Activated CD4-positive, alpha-beta memory T cell treated with anti-CD3 and anti-CD28 coated beads for 36 hours (primary cell): Measurements from ENCODE around the gene CEP70. TPM values are rescaled to one million over a fixed set of nuclear protein-coding genes. Genes with fewer than 3 reads are reported as not detected.
"Not testable (repeated sequence)": the region's sequence is repeated elsewhere in the genome, so short reads cannot be mapped to it uniquely, and the experiment has no call there.

ENCODE experiments used
- CTCF ChIA-PET: fragments of 350-600 bp; sonication (Branson Sonifier 250); formaldehyde crosslinking; loops from one replicate; lab custom pipeline; 2021; ENCODE audit warnings: antibody characterized with exemption, inconsistent platforms; lab: Charles Lee
- POLR2A ChIA-PET: fragments of 350-600 bp; sonication (Branson Sonifier 250); formaldehyde crosslinking; loops from one replicate; lab custom pipeline; 2021; ENCODE audit warnings: antibody characterized with exemption; lab: Charles Lee
- DNase-seq: peaks from one replicate; pipeline ENCODE4 v3.0.0-alpha.2; 2020
- H3K27ac Mint-ChIP-seq: one replicate; pipeline ENCODE4 v1.8.0; 2021; ENCODE audit warnings: mixed read lengths
- H3K27me3 Mint-ChIP-seq: one replicate; pipeline ENCODE4 v1.8.0; 2021; ENCODE audit warnings: mixed read lengths
- H3K36me3 Mint-ChIP-seq: one replicate; pipeline ENCODE4 v1.8.0; 2021; ENCODE audit warnings: mixed read lengths
- H3K4me1 Mint-ChIP-seq: one replicate; pipeline ENCODE4 v1.8.0; 2021; ENCODE audit warnings: low read depth, mixed read lengths
- H3K4me3 Mint-ChIP-seq: one replicate; pipeline ENCODE4 v1.8.0; 2021; ENCODE audit warnings: mild to moderate bottlenecking, mixed read lengths
- H3K9me3 Mint-ChIP-seq: one replicate; pipeline ENCODE4 v1.8.0; 2021; ENCODE audit warnings: mixed read lengths
- intact Hi-C: fragments of 100-400 bp; cut with micrococcal nuclease; formaldehyde crosslinking; loops from one replicate; pipeline ENCODE4 v1.15.1; 2023
- total RNA-seq, 2 experiments: library from RNA; stranded (reverse); gene quantifications; one replicate each; pipeline ENCODE4 v1.2.3, GENCODE V29; 2021

CEP70 gene
- total RNA-seq, 2 experiments from 2014 or later, result 8.3 to 8.4 TPM

GRCh38 chr3:138455801-138456716 is 138.0 kb downstream of the CEP70 start:
- intact Hi-C loops, result no loop called here
- peaks cover 1% of the 10 kb centered on the region for H3K27me3 Mint-ChIP-seq
- ChIA-PET POLR2A (no interaction called here), CTCF (no interaction called here)
- DNase-seq, result no peak
- H3K27ac Mint-ChIP-seq, result no peak overlapping the region
- peaks cover 9% of the 10 kb centered on the region for H3K4me1 Mint-ChIP-seq
- H3K4me3 Mint-ChIP-seq, result no peak overlapping the region
- no peaks in the 10 kb centered on the region for H3K9me3 Mint-ChIP-seq
- H3K36me3 Mint-ChIP-seq, result no peaks in the 10 kb centered on the region

GRCh38 chr3:138453940-138454339 is 140.1 kb downstream of the CEP70 start:
- CTCF ChIA-PET, H3K36me3 Mint-ChIP-seq, H3K27me3 Mint-ChIP-seq, H3K9me3 Mint-ChIP-seq, H3K27ac Mint-ChIP-seq, intact Hi-C loops, DNase-seq, H3K4me1 Mint-ChIP-seq, POLR2A ChIA-PET, H3K4me3 Mint-ChIP-seq: not testable (repeated sequence)

GRCh38 chr3:138452436-138452835 is 141.6 kb downstream of the CEP70 start:
- H3K4me3 Mint-ChIP-seq, result no peak overlapping the region
- no peaks in the 10 kb centered on the region for H3K9me3 Mint-ChIP-seq
- CTCF ChIA-PET, result no interaction called here
- intact Hi-C loops, result no loop called here
- no peak overlapping the region for H3K27ac Mint-ChIP-seq
- H3K4me1 Mint-ChIP-seq, result peaks cover 9% of the 10 kb centered on the region
- no peak for DNase-seq
- POLR2A ChIA-PET, result no interaction called here
- peaks cover 1% of the 10 kb centered on the region for H3K27me3 Mint-ChIP-seq
- no peaks in the 10 kb centered on the region for H3K36me3 Mint-ChIP-seq

- POLR2A ChIA-PET, result no interaction called here
- no peaks in the 10 kb centered on the region for H3K9me3 Mint-ChIP-seq
These were observed 142.4 kb downstream of the CEP70 start for GRCh38 chr3:138451595-138452162.

DNA sequence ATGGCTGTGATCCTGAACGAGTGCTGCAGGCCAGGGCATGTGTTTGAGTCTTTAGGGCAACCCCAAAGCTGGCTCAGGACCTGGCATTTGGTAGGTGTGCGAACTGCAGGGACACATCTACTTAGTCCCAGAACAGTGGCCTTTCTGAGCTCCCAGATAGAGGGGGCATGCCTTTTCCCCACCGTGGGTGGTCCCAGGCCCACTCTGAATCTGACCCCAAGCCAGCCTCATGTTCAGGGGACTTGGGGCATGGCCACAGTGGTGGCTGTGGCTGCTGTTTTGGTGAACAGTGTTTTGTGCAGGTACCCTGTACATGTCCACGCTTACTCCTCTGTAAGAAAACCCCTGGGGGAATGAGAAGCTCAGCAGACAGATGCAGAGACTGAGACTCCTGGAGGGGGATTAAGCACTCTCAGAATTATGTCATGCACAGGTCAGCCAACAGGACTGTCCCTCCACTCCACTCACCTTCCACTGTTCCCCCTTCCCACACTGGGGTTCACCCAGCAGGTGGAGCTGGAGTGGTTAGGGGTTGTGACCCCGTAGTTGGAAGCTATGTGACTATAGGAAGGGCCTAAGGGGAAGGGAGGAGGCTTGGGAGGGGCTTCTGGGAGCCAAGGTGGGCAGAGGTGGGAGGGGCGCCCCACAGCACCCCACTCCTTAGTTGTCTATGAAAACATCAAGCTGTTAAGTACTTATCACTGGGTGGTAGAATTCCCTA is 143.2 kb downstream of the CEP70 start:
- H3K27me3 Mint-ChIP-seq, result peaks cover 1% of the 10 kb centered on the region
- peaks cover 2% of the 10 kb centered on the region for H3K4me1 Mint-ChIP-seq
- no peak overlapping the region for H3K27ac Mint-ChIP-seq
- ChIA-PET CTCF (interaction anchor here (2.2 kb wide), 1 partner anchor 33 kb away, joined by 9 read pairs; no protein-coding TSS in a partner anchor), POLR2A (no interaction called here)
- no peak for DNase-seq
- intact Hi-C loops, result no loop called here
- H3K36me3 Mint-ChIP-seq, result no peaks in the 10 kb centered on the region
- no peak overlapping the region for H3K4me3 Mint-ChIP-seq
- H3K9me3 Mint-ChIP-seq, result no peaks in the 10 kb centered on the region

More at GRCh38 chr3:138451595-138452162, 142.4 kb downstream of the CEP70 start:
- Mint-ChIP-seq H3K27me3 (peaks cover 1% of the 10 kb centered on the region), H3K27ac (no peak overlapping the region), H3K4me1 (peaks cover 9% of the 10 kb centered on the region), H3K36me3 (no peaks in the 10 kb centered on the region), H3K4me3 (no peak overlapping the region)
- CTCF ChIA-PET, result no interaction called here
- no peak for DNase-seq
- intact Hi-C loops, result no loop called here

DNA sequence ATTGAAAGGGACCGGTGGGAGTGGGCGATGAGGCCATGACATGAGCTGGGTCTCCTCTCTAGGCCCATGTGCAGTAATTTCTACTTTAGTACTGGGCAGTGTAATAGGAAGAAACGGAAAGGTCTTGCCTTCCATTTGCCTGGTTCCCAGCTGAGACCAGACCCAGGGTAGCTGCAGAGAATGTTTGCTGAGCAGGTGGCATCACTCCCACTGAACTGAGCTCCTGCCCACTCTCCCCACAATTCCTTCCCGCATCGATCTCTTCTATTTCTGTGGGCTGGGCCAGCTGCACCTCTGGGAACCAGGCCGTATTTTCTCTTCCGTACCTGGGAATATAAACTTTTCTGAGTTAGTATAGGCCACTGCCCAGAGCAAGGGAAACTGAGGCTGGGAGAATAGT is 143.9 kb downstream of the CEP70 start:
- intact Hi-C loops, result no loop called here
- CTCF ChIA-PET, result interaction anchor here (2.2 kb wide), 1 partner anchor 32 kb away, joined by 9 read pairs; no protein-coding TSS in a partner anchor
- POLR2A ChIA-PET, result no interaction called here
- no peaks in the 10 kb centered on the region for H3K9me3 Mint-ChIP-seq
- H3K36me3 Mint-ChIP-seq, result no peaks in the 10 kb centered on the region
- no peak overlapping the region for H3K4me3 Mint-ChIP-seq
- H3K4me1 Mint-ChIP-seq, result no peaks in the 10 kb centered on the region
- no peak overlapping the region for H3K27ac Mint-ChIP-seq
- no peak for DNase-seq
- peaks cover 1% of the 10 kb centered on the region for H3K27me3 Mint-ChIP-seq

DNA sequence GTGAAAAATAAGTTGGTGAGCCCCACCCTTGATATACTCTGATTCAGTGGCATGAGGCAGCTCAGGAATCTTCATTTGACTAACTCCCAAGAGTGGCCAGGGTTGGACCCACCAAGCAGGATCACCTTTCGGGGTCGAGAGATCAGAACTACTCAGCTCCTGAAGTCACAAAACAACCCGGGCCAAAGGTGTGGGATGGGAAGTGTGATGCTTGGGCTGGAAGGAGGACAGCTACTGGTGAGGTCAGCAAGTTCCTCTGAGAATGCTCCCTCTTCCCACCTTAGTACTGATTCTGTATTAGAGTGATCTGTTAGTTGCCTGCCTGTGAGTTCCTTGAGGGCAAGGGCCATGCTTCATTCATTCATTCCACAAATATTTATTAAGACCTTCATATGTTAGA is 144.6 kb downstream of the CEP70 start:
- no peak overlapping the region for H3K4me3 Mint-ChIP-seq
- ChIA-PET CTCF (interaction anchor here (2.2 kb wide), 1 partner anchor 31 kb away, joined by 9 read pairs; no protein-coding TSS in a partner anchor), POLR2A (no interaction called here)
- no peaks in the 10 kb centered on the region for H3K9me3 Mint-ChIP-seq
- no peaks in the 10 kb centered on the region for H3K4me1 Mint-ChIP-seq
- H3K27me3 Mint-ChIP-seq, result peaks cover 1% of the 10 kb centered on the region
- no peaks in the 10 kb centered on the region for H3K36me3 Mint-ChIP-seq
- intact Hi-C loops, result no loop called here
- DNase-seq, result no peak
- H3K27ac Mint-ChIP-seq, result no peak overlapping the region

DNA sequence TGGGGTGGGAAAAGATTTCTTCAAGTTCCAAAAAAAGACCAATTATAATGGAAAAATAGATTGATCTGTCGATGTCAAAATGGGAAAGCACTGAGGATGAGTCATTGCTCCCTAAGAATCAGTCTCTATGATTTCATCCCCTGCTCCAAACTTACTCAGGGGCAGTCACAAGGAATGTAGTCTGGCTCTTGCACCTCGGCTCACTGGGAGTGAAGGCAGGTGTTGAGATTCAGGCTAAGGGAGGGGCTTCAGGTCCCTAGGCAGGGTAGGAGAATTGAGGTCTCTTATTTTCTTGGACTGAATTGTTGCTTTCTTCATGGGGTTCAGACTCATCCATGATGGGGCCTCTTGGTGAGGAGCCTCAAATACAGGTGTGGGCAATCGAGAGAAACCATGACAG is 145.4 kb downstream of the CEP70 start:
- Mint-ChIP-seq H3K27me3 (peaks cover 1% of the 10 kb centered on the region), H3K27ac (no peak overlapping the region), H3K4me3 (no peak overlapping the region), H3K4me1 (no peaks in the 10 kb centered on the region), H3K9me3 (no peaks in the 10 kb centered on the region), H3K36me3 (no peaks in the 10 kb centered on the region)
- intact Hi-C loops, result no loop called here
- DNase-seq, result no peak
- CTCF ChIA-PET, result no interaction called here
- POLR2A ChIA-PET, result no interaction called here

GRCh38 chr3:138445654-138446053 is 148.4 kb downstream of the CEP70 start:
- Mint-ChIP-seq H3K4me1 (no peaks in the 10 kb centered on the region), H3K36me3 (no peaks in the 10 kb centered on the region), H3K9me3 (no peaks in the 10 kb centered on the region), H3K4me3 (no peak overlapping the region), H3K27me3 (no peaks in the 10 kb centered on the region), H3K27ac (no peak overlapping the region)
- DNase-seq, result no peak
- ChIA-PET POLR2A (no interaction called here), CTCF (interaction anchor here (0.9 kb wide), 1 partner anchor 13 kb away, joined by 3 read pairs; no protein-coding TSS in a partner anchor)
- intact Hi-C loops, result no loop called here

DNA sequence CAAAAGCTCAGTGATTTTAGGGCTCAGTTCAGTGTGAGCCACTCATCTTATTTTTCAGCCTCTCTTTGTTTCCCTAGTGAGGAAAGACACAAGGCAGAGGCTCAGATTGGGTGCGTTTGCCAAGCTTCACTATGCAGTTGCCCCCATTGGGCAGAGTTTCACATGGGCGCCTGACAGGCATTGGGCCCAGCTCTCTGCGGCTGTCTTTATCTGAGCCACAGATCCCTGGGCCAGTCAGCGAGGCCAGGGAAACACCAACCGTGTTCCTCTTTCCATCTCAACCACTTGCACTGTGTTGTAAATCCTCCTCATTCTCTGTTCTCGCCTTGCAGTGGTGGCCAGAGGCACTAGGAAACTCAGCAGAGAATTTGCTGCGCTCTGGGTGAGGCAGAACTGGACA is 148.8 kb downstream of the CEP70 start:
- H3K36me3 Mint-ChIP-seq, result no peaks in the 10 kb centered on the region
- no peaks in the 10 kb centered on the region for H3K4me1 Mint-ChIP-seq
- no peak overlapping the region for H3K4me3 Mint-ChIP-seq
- ChIA-PET CTCF (interaction anchor here (0.9 kb wide), 1 partner anchor 13 kb away, joined by 3 read pairs; no protein-coding TSS in a partner anchor), POLR2A (no interaction called here)
- H3K27me3 Mint-ChIP-seq, result no peaks in the 10 kb centered on the region
- DNase-seq, result no peak
- intact Hi-C loops, result no loop called here
- H3K9me3 Mint-ChIP-seq, result no peaks in the 10 kb centered on the region
- H3K27ac Mint-ChIP-seq, result no peak overlapping the region
